Ascending aorta (tissue), 2 donors: ENCODE data around the gene GPX7. TPM values are rescaled to one million over a fixed set of nuclear protein-coding genes. Genes with fewer than 3 reads are reported as not detected.

Experiments used
- DNase-seq, 2 donors: peaks; one replicate each; pipeline ENCODE4 v3.0.0-alpha.2; 2019; ENCODE audit warnings: low spot score in 2 of 2
- H3K27ac ChIP-seq, 2 donors: fragments of 200-600 bp; sonication (generic); one replicate each; pipeline ENCODE4 v1.5.1; 2016 to 2017; ENCODE audit warnings: mild to moderate bottlenecking in 1 of 2
- H3K27me3 ChIP-seq: fragments of 200-600 bp; sonication (generic); one replicate; pipeline ENCODE4 v1.5.1; 2017
- H3K36me3 ChIP-seq, 2 donors: fragments of 200-600 bp; sonication (generic); one replicate each; pipeline ENCODE4 v1.5.1; 2016
- H3K4me1 ChIP-seq, 2 donors: fragments of 200-600 bp; sonication (generic); one replicate each; pipeline ENCODE4 v1.5.1; 2016 to 2017; ENCODE audit warnings: mild to moderate bottlenecking in 1 of 2
- H3K4me3 ChIP-seq, 2 donors: fragments of 200-600 bp; sonication (generic); one replicate each; pipeline ENCODE4 v1.5.1; 2016 to 2017; ENCODE audit warnings: mild to moderate bottlenecking in 1 of 2
- H3K9me3 ChIP-seq, 2 donors: fragments of 200-600 bp; sonication (generic); one replicate each; pipeline ENCODE4 v1.5.1; 2016
- intact Hi-C: fragments of 100-400 bp; cut with DNase I; formaldehyde crosslinking; loops from one replicate; pipeline ENCODE4 v1.15.1; 2023
- total RNA-seq: library from RNA; depleted of rRNA; stranded (reverse); fragments of >200 nt; gene quantifications from one replicate; pipeline ENCODE4 v1.1.0, GENCODE V29; 2016
- TF ChIP-seq, protein P1 (sequence below), 3 experiments: fragments of 200-600 bp in 2 of 3; fragments of 450-650 bp in 1 of 3; sonication (generic) in 2 of 3; IDR thresholded peaks; one replicate each; pipeline ENCODE4 v1.5.1; 2016 to 2019; ENCODE audit warnings: antibody characterized with exemption in 3 of 3, mild to moderate bottlenecking in 1 of 3, moderate library complexity in 1 of 3

GPX7 gene
- total RNA-seq, 1 donor from 2014 or later, result 6.3 TPM

DNA sequence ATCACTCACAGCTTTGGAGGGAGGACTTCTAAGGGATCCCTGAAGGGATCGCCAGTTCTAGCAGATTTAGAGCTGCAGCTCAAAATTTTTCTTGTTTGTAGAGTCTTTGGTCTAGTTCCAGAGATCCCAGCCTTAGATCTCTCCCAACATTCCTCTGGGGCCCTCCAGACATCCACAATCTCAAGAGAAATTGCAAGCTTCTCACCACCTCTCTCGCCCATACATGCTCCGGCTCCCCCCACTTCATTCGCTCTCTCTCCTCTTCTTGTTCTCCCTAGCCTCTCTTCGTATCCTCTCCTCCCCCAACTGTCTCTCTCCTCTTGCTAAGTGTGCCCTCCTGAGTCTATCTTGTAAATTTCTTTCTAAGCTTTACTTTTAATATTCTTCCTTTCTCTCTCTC lies 34.2 kb upstream of the GPX7 start:
- no peaks in the 10 kb centered on the region for H3K27me3 ChIP-seq
- H3K4me3 ChIP-seq, result no peak overlapping the region
- intact Hi-C loops, result no loop called here
- no peaks in the 10 kb centered on the region for H3K36me3 ChIP-seq
- no peaks in the 10 kb centered on the region for H3K4me1 ChIP-seq
- TF ChIP-seq, protein P1, sequence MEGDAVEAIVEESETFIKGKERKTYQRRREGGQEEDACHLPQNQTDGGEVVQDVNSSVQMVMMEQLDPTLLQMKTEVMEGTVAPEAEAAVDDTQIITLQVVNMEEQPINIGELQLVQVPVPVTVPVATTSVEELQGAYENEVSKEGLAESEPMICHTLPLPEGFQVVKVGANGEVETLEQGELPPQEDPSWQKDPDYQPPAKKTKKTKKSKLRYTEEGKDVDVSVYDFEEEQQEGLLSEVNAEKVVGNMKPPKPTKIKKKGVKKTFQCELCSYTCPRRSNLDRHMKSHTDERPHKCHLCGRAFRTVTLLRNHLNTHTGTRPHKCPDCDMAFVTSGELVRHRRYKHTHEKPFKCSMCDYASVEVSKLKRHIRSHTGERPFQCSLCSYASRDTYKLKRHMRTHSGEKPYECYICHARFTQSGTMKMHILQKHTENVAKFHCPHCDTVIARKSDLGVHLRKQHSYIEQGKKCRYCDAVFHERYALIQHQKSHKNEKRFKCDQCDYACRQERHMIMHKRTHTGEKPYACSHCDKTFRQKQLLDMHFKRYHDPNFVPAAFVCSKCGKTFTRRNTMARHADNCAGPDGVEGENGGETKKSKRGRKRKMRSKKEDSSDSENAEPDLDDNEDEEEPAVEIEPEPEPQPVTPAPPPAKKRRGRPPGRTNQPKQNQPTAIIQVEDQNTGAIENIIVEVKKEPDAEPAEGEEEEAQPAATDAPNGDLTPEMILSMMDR (IDR thresholded peaks at IDR 0.05), result no peak
- no peak overlapping the region for H3K27ac ChIP-seq
- DNase-seq, result no peak
- H3K9me3 ChIP-seq, result no peaks in the 10 kb centered on the region

DNA sequence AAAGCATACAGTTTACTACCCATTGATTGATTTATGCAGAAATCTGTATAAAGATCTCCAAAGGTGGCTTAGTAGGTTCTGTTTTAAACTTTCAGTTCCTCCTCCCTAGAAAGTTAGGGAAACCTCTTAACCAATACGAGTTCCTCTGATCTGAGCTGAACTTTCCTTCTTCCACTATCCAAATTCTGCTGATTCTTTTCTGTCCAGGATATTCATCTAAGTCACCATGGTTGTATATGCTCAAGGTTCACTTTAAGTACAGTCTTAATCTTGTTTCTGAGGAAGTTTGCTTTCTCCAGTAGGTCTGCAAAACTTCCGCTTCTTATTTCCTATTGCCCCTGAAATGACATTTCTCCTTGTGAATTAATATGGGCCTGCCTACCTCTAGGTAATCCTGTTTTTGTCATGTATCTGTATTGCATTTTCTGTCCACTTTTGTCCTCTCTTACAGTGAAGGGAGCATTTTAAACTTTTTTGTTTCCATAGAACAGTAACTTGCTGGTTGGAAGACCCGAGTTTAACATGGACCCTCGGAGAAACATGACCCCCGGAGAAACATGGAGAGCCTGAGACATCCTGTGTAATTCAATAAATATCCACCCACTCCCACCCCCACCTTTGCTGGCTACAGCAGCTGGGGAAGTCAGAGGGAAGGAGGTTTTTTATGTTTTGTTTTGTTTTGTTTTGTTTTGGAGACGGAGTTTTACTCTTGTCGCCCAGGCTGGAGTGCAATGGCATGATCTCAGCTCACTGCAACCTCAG lies 32.5 kb upstream of the GPX7 start:
- no peak overlapping the region for H3K27ac ChIP-seq
- TF ChIP-seq, protein P1 (IDR thresholded peaks at IDR 0.05), result no peak
- H3K9me3 ChIP-seq, result no peaks in the 10 kb centered on the region
- no peaks in the 10 kb centered on the region for H3K27me3 ChIP-seq
- H3K4me3 ChIP-seq, result no peak overlapping the region
- intact Hi-C loops, result no loop called here
- DNase-seq, result no peak
- H3K36me3 ChIP-seq, result no peaks in the 10 kb centered on the region
- no peaks in the 10 kb centered on the region for H3K4me1 ChIP-seq

DNA sequence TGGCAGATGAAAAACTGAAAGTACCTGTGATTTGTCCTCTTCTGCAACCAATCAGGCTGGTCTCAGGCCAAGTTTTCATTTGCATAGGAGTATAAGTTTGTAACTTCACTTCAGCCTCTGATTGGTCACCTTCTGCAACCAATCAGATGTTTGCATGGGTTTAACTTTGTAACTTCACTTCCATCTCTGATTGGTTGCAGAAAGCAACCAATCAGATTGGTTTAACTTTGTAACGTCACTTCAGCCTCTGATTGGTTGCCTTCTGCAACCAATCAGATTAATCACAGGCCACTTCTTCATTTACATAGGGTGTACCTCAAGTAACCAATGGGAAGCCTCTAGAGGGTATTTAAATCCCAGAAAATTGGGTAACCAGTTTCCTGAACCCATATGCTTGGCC lies 30.4 kb upstream of the GPX7 start:
- Histone ChIP-seq H3K27me3 (no peaks in the 10 kb centered on the region), H3K27ac (no peak overlapping the region), H3K4me3 (no peak overlapping the region), H3K36me3 (no peaks in the 10 kb centered on the region), H3K4me1 (no peaks in the 10 kb centered on the region), H3K9me3 (no peaks in the 10 kb centered on the region)
- DNase-seq, result no peak
- intact Hi-C loops, result no loop called here
- TF ChIP-seq, protein P1 (IDR thresholded peaks at IDR 0.05), result no peak

DNA sequence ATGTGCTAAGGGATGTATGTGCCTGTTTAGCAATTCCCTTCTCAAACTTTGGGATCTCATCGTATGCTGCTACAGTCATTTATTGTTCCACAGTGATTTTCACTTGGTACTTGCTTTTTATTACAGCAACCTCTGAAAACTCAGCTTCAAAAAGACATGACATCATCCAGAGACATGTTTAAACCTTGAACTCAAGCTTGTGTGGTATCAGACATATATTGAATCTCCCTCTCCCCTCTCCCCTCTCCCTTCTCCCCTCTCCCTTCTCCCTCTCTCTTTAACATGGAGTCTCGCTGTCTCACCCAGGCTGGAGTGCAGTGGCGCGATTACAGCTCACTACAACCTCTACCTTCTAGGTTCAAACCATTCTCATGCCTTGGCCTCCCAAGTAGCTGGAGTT lies 29.8 kb upstream of the GPX7 start:
- TF ChIP-seq, protein P1 (IDR thresholded peaks at IDR 0.05), result no peak
- H3K4me3 ChIP-seq, result no peak overlapping the region
- H3K36me3 ChIP-seq, result no peaks in the 10 kb centered on the region
- no peaks in the 10 kb centered on the region for H3K27me3 ChIP-seq
- H3K4me1 ChIP-seq, result no peaks in the 10 kb centered on the region
- no peak for DNase-seq
- no peaks in the 10 kb centered on the region for H3K9me3 ChIP-seq
- no peak overlapping the region for H3K27ac ChIP-seq
- intact Hi-C loops, result no loop called here

- Histone ChIP-seq H3K4me3 (no peak overlapping the region), H3K4me1 (no peaks in the 10 kb centered on the region), H3K36me3 (no peaks in the 10 kb centered on the region), H3K9me3 (no peaks in the 10 kb centered on the region), H3K27ac (no peak overlapping the region), H3K27me3 (no peaks in the 10 kb centered on the region)
- TF ChIP-seq, protein P1 (IDR thresholded peaks at IDR 0.05), result no peak
- DNase-seq, result no peak
- intact Hi-C loops, result no loop called here
Observed at GRCh38 chr1:52574594-52574993, 27.6 kb upstream of the GPX7 start.
